Mesodermal cell (in vitro differentiated cells): ENCODE data around the gene LRMDA.

Source experiments
- H3K27ac ChIP-seq: 2 replicates; pipeline ENCODE4 v1.7.0; 2013; ENCODE audit warnings: mild to moderate bottlenecking, low read depth, low read length, moderate library complexity; ENCODE audit not compliant: severe bottlenecking
- H3K36me3 ChIP-seq: 2 replicates; pipeline ENCODE4 v1.7.1; 2013; ENCODE audit warnings: mild to moderate bottlenecking, low read length, moderate library complexity; ENCODE audit not compliant: control insufficient read depth, insufficient read depth
- H3K4me1 ChIP-seq: one replicate; pipeline ENCODE4 v1.7.1; 2013; ENCODE audit warnings: mild to moderate bottlenecking, low read length; ENCODE audit not compliant: insufficient read depth, control insufficient read depth, poor library complexity, severe bottlenecking
- H3K4me3 ChIP-seq: 2 replicates; pipeline ENCODE4 v1.7.0; 2013; ENCODE audit warnings: low read length, control low read depth, mild to moderate bottlenecking; ENCODE audit not compliant: insufficient read depth, poor library complexity, severe bottlenecking; ENCODE audit errors: extremely low read depth
- H3K9me3 ChIP-seq: 2 replicates; pipeline ENCODE4 v1.7.1; 2013; ENCODE audit warnings: mild to moderate bottlenecking, low read length, moderate library complexity; ENCODE audit not compliant: control insufficient read depth
- WGBS, 2 experiments: methylation state at CpG; one replicate each; pipeline ENCODE4 v1.1.5; 2013; ENCODE audit warnings: missing lambda C conversion rate in 2 of 2; ENCODE audit not compliant: insufficient coverage in 2 of 2; 5-methylcytosine and 5-hydroxymethylcytosine counted together

LRMDA gene

DNA sequence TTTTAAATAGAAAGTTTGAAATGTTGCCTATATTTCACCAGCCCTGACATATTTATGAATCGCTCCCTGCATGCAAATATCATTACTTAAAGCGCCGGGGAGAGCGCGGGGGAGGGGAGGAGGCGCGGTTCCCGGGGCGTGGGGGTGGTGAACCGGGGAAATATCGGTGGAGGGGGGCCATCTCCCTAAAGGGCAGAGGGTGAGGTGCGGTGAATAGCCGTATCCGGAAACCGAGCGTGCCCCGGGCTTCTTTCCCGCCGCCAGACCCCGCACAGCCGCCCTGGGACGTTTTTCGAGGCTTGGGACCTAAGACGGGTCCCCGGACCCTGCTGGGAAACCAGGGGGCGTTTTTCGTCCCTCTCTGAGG, 22.9 kb upstream of the LRMDA start:
- Histone ChIP-seq H3K9me3 (no peaks in the 10 kb centered on the region), H3K36me3 (no peaks in the 10 kb centered on the region), H3K27ac (peak overlapping the region; percentile 57), H3K4me3 (peak overlapping the region; percentile 56), H3K4me1 (peaks cover 27% of the 10 kb centered on the region)
- WGBS, 2 experiments, result 2% methylated on average over 15 of the region's 27 CpGs; no CpG with 5 or more reads in 1 of the 2 experiments

DNA sequence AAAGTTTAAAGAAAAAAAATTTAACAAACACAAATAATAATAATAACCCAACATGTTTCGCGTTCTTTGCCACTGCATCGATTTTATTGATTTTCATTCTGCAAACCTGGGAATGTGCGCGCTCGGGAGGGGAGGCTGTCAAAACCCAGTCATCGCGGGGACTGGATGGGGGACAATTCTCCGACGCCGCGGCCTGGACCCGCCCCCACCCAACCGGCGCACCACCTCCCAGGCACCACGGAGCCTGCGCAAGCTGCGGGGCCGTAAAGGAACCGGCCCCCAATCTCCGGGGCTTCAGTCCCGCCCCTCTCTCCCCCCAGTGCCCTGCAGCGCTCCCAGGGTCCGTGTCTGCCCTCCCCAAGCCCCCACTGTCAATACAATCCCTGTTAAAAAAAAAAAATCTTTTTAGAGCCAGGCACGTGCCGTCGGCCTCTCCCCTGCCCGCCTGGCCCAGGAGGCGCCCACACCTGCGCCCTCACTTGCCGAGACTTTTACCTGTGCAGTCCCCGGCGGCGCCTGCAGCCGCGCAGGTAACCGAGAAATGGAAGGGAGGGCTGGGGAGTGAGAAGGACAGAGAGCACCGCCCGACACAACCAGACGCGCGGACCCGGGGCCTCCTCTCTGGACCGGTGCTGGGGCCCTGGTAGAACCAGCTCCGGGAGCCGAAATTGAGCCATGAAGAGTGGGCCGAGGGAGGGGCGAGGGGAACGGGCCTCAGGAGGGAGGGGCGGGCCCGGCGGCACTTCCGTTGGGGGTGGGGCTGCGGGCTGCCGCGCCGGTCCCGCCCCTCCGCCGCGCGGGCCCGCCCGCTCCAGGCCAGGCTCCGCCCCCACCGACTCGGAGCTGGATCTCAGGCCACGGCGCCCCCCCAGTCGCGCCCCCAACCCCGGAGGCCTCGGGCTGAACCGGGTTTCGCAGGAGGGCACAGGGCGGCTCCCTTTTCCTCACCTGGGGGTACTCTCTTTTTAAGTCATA, 22.2 kb upstream of the LRMDA start:
- Histone ChIP-seq H3K4me1 (peaks cover 20% of the 10 kb centered on the region), H3K4me3 (peak overlapping the region; percentile 56), H3K36me3 (no peaks in the 10 kb centered on the region), H3K27ac (peak overlapping the region; percentile 37), H3K9me3 (no peaks in the 10 kb centered on the region)
- 1% methylated on average over 42 to 43 of the region's 76 CpGs for WGBS, 2 experiments

DNA sequence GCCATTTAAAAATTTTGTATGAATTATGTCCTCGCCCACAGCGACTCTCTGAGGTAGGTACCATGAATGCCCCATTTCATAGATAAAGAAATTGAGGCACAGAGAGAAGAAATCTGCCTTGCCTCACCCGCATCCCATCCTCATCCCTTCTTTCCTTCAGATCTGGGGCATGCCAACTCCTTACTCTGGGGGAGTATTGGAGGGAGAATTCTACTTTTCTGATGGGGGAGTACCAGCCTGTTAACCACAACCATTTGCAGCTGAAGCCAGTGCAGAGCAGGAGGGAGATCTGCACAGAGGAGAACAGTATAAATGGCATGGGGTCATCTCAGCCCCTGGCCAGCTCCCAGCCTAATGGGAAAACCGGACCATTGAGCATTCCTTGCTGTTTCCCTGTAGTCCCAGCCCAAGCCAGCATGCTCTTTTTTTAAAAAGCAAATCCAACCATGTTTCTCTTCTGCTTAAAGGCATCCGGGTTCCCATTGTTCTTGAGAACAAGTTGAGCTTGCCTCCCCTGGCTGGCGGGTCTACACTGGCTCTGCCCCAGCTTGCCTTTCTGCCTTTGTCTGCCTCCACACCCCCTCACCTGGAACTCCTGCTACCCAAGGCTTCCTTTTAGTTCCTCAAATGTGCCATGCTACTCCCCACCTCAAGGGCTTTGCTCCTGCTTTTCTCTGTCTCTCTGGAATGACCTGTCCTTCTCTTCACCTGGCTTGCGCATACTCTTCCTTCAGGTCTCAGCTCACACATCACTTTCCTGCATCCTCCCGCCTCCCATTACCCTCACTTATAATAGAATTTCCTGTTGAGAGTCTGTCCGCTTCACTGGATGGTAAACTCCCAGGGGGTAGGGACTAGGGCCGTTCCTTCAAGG, 21.1 kb upstream of the LRMDA start:
- H3K4me3 ChIP-seq, result no peak overlapping the region
- no peaks in the 10 kb centered on the region for H3K36me3 ChIP-seq
- no peak overlapping the region for H3K27ac ChIP-seq
- H3K4me1 ChIP-seq, result peaks cover 9% of the 10 kb centered on the region
- no peaks in the 10 kb centered on the region for H3K9me3 ChIP-seq
- 25 to 37% methylated on average over 5 to 9 of the region's 10 CpGs for WGBS, 2 experiments

DNA sequence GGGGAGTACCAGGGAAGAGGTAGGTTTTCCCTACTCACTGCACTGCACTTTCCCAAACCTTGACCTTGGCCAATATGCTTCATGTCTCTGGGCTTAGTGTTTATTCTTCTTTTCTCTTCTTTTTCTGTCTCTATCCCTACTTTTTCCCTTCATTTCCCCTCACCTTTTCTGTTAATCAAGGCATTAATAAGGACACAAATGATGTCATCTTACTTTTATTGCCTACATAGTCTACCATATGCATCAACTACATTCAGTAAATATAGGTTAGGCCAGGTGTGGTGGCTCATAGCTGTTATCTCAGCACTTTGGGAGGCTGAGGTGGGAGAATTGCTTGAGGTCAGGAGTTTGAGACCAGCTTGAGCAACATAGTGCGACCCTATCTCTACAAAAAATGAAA, 16.9 kb upstream of the LRMDA start:
- H3K9me3 ChIP-seq, result no peaks in the 10 kb centered on the region
- 88% methylated on average over 1 of the region's 1 CpG; no CpG with 5 or more reads in 1 of the 2 experiments for WGBS, 2 experiments

DNA sequence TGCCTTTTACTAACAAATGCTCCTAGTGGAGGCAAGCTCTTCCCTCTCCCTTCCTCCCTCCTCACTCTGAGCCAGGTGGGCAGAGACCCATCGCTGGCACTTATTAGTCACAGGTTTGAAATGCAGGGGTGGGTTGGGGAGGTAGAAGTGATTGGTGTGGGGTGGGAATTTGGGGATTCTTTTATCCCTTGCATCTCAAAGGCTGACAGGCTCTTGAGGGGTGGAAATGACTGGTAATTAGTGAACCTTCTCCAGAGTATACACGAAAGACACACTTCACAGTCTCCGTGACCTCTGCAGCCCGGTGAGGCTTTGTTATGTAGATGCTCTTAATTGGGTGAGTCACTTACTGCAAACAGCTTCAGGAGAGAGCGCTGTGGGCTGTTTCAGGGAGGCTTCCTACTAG, 13.9 kb upstream of the LRMDA start:
- Histone ChIP-seq H3K4me1 (no peaks in the 10 kb centered on the region), H3K9me3 (no peaks in the 10 kb centered on the region), H3K27ac (no peak overlapping the region), H3K4me3 (no peak overlapping the region), H3K36me3 (no peaks in the 10 kb centered on the region)
- WGBS, 2 experiments, result no CpG with 5 or more reads among the region's 5 CpGs

More for the DNA sequence above, 16.9 kb upstream of the LRMDA start:
- Histone ChIP-seq H3K27ac (no peak overlapping the region), H3K4me3 (no peak overlapping the region), H3K4me1 (no peaks in the 10 kb centered on the region), H3K36me3 (no peaks in the 10 kb centered on the region)

DNA sequence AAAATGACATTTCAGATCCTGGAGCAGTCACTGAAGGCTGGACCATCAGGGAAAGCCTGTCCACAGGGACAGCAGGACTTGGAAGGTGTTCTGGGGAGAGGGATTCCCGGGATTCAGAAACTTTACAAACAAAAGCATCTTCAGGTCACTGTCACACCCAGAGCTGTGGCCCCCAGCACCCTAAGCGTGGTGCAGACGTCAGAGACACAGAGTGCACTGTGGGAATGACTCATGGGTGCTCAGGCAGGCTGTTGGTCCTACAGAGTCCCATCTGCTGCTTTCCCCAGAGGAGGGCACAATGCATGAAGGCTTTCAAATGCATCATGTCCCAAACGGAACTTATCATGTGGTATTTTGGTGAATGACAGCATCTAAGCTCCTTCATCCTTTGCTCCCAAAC, 13.1 kb upstream of the LRMDA start:
- H3K27ac ChIP-seq, result no peak overlapping the region
- no peaks in the 10 kb centered on the region for H3K4me1 ChIP-seq
- H3K4me3 ChIP-seq, result no peak overlapping the region
- 5 to 22% methylated on average over 3 of the region's 4 CpGs for WGBS, 2 experiments
- no peaks in the 10 kb centered on the region for H3K9me3 ChIP-seq
- no peaks in the 10 kb centered on the region for H3K36me3 ChIP-seq

DNA sequence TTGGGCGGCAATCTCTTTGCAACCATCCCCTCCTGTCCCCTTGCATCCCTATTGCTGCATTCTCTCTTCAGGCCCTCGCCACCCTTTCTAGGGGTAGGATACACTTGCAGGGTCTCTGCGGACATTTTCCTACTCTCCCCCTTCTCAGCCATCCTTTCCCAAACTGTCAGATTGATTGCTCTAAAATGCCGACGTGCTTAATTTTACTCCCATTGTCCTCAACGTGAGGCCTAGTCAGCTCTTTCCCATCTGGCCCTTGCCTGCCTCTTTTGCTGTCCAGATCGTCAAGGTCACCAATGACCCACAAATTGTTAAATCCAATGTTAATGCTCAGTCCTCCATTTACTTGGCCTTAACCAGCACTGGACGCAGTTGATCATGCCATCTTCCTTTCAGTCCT, 12.7 kb upstream of the LRMDA start:
- Histone ChIP-seq H3K27ac (no peak overlapping the region), H3K4me3 (no peak overlapping the region), H3K36me3 (no peaks in the 10 kb centered on the region), H3K9me3 (no peaks in the 10 kb centered on the region), H3K4me1 (no peaks in the 10 kb centered on the region)
- 67 to 69% methylated on average over 7 of the region's 8 CpGs for WGBS, 2 experiments

DNA sequence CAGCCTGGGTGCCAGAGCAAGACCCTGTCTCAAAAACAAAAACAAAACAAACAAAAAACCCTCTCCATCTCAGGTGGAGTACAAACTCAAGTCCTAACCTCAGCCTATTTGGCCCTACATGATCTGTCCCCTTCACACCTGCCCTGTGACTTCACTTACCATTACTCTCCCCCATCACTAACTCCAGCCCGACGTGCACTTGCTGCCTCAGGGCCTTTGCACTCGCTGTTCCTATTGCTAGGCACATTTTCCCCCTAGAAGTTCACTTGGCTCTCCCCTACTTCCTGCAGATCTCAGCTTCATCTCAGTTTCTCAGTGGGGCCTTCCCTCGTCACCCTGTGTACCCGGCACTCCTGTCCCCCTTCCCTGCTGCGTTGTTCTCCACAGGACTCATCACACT, 8.5 kb upstream of the LRMDA start:
- WGBS, 2 experiments, result 88 to 93% methylated on average over 6 of the region's 6 CpGs
- Histone ChIP-seq H3K4me3 (no peak overlapping the region), H3K36me3 (no peaks in the 10 kb centered on the region), H3K4me1 (peaks cover 9% of the 10 kb centered on the region), H3K27ac (no peak overlapping the region), H3K9me3 (no peaks in the 10 kb centered on the region)

DNA sequence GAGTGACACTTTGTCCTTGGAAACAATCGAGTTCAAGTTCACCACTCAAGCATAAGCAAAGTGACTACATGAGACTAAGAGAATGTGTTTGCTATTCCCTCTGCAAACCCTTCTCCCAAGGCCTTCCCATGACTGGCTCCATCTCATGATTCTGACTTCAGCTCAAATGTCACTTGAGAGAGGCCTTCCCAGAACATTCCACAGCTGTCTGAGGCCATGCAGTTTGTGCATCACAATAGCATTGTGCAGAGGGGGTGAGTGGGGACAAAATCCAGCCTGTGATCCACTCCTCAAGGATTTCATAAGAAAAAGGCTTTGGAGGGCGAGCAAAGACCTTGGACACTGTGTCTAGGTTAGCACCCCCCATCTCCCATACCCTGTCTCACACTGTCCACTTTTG, 6.9 kb upstream of the LRMDA start:
- Histone ChIP-seq H3K27ac (no peak overlapping the region), H3K9me3 (no peaks in the 10 kb centered on the region), H3K36me3 (no peaks in the 10 kb centered on the region), H3K4me3 (no peak overlapping the region), H3K4me1 (peaks cover 25% of the 10 kb centered on the region)
- 86 to 100% methylated on average over 1 of the region's 2 CpGs for WGBS, 2 experiments

DNA sequence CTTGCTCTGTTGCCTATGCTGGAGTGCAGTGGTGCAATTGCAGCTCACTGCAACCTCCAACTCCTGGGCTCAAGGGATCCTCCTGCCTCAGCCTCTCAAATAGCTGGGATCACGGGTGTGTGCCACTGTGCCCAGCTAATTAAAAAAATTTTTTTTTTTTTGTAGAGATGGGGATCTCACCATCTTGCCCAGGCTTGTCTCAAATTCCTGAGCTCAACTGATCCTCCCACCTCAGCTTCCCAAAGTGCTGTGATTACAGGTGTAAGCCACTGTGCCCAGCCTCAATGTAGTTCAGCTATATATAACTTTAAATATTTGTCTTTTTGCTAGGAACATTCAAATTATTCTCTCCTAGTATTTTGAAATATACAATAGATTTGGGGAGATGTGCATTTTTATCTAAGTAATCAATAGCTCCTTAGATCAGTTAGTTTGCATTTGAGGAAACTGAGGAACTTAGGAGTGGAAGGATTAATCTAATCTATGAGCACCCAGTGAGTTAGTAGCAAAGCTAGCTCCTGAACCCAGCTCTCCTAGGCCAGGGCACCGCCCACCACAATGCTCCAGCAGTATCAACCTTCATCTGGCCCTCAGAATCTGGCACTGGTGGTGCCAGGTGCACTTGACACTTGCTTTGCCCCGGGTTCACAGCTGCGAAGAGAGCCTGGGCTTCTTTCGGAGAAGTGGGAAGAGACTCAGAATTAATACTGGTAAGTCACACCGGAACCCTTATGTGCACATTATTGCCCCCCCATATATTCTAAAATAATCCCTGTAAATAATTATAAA, 5.9 kb upstream of the LRMDA start:
- Histone ChIP-seq H3K4me3 (no peak overlapping the region), H3K9me3 (no peaks in the 10 kb centered on the region), H3K27ac (no peak overlapping the region), H3K36me3 (no peaks in the 10 kb centered on the region), H3K4me1 (peaks cover 35% of the 10 kb centered on the region)
- WGBS, 2 experiments, result 93 to 100% methylated on average over 1 to 3 of the region's 6 CpGs
